HEK293 (cell line): ENCODE measurements around the gene PLAAT5.

Source experiments
- CTCF ChIA-PET: fragments of 350-600 bp; formaldehyde crosslinking; extraction: SDS; loops from one replicate; lab custom pipeline; 2021; ENCODE audit warnings: antibody characterized with exemption; lab: Yijun Ruan, JAX
- POLR2A ChIA-PET: fragments of 300-600 bp; formaldehyde crosslinking; extraction: SDS; loops from one replicate; lab custom pipeline; 2020; ENCODE audit warnings: antibody characterized with exemption, inconsistent platforms; lab: Yijun Ruan, JAX
- H3K27ac ChIP-seq: fragments of 200-500 bp; sonication (Bioruptor generic); 2 replicates; pipeline ENCODE4 v1.5.1; 2014; ENCODE audit warnings: low read depth, low read length, control low read depth, inconsistent platforms; ENCODE audit errors: extremely low read depth
- H3K36me3 ChIP-seq, 2 experiments: fragments of 200-500 bp in 1 of 2; sonication (Bioruptor generic) in 1 of 2; 1 replicate in 1 of 2; 2 replicates in 1 of 2; pipeline ENCODE4 v1.5.1; 2014 to 2017; ENCODE audit warnings: inconsistent platforms in 2 of 2, low read length in 2 of 2; ENCODE audit not compliant: control insufficient read depth in 2 of 2, insufficient read depth in 1 of 2
- H3K4me1 ChIP-seq: fragments of 200-500 bp; sonication (Bioruptor generic); 2 replicates; pipeline ENCODE4 v1.5.1; 2014; ENCODE audit warnings: mild to moderate bottlenecking, low read length, inconsistent platforms; ENCODE audit not compliant: control insufficient read depth, insufficient read depth
- H3K4me3 ChIP-seq: 2 replicates; pipeline ENCODE4 v1.5.1; 2011; ENCODE audit warnings: low read depth, mild to moderate bottlenecking, control low read depth, low read length, moderate library complexity
- H3K9me3 ChIP-seq: fragments of 200-500 bp; sonication (Bioruptor generic); 2 replicates; pipeline ENCODE4 v1.5.1; 2014; ENCODE audit warnings: low read depth, low read length, inconsistent platforms; ENCODE audit not compliant: control insufficient read depth, insufficient read depth
- HOXC10 ChIP-seq: sonication (generic); formaldehyde crosslinking; IDR thresholded peaks from 2 replicates; pipeline ENCODE4 v1.8.1; 2023; ENCODE audit warnings: mild to moderate bottlenecking, missing genetic modification reagents
- ZNF10 ChIP-seq: fragments of 450-650 bp; formaldehyde crosslinking; IDR thresholded peaks from 2 replicates; pipeline ENCODE4 v1.5.1; 2017; ENCODE audit warnings: missing biosample characterization, missing genetic modification characterization
- ZNF133 ChIP-seq: fragments of 450-650 bp; formaldehyde crosslinking; IDR thresholded peaks from 2 replicates; pipeline ENCODE4 v1.5.1; 2016; ENCODE audit warnings: missing biosample characterization, missing genetic modification characterization
- ZNF175 ChIP-seq: fragments of 450-650 bp; formaldehyde crosslinking; IDR thresholded peaks from 2 replicates; pipeline ENCODE4 v1.5.1; 2016; ENCODE audit warnings: missing biosample characterization, missing genetic modification characterization
- ZNF2 ChIP-seq: fragments of 450-650 bp; formaldehyde crosslinking; IDR thresholded peaks from 2 replicates; pipeline ENCODE4 v1.5.1; 2016; ENCODE audit warnings: missing biosample characterization, missing genetic modification characterization
- ZNF214 ChIP-seq: fragments of 450-650 bp; formaldehyde crosslinking; IDR thresholded peaks from 2 replicates; pipeline ENCODE4 v1.5.1; 2017; ENCODE audit warnings: missing biosample characterization, mild to moderate bottlenecking, missing genetic modification characterization, borderline replicate concordance
- ZNF335 ChIP-seq: fragments of 450-650 bp; formaldehyde crosslinking; conservative IDR thresholded peaks from 2 replicates; pipeline ENCODE4 v1.5.1; 2016; ENCODE audit warnings: missing biosample characterization, missing genetic modification characterization
- ZNF350 ChIP-seq: fragments of 450-650 bp; formaldehyde crosslinking; IDR thresholded peaks from 2 replicates; pipeline ENCODE4 v1.5.0; 2017; ENCODE audit warnings: missing biosample characterization, mild to moderate bottlenecking, missing genetic modification characterization
- ZNF423 ChIP-seq: fragments of 450-650 bp; formaldehyde crosslinking; IDR thresholded peaks from 2 replicates; pipeline ENCODE4 v1.5.1; 2016; ENCODE audit warnings: missing biosample characterization, missing genetic modification characterization
- ZNF48 ChIP-seq: fragments of 450-650 bp; formaldehyde crosslinking; IDR thresholded peaks from 2 replicates; pipeline ENCODE4 v1.5.1; 2016; ENCODE audit warnings: missing biosample characterization, missing genetic modification characterization
- ZNF514 ChIP-seq: fragments of 450-650 bp; formaldehyde crosslinking; IDR thresholded peaks from 2 replicates; pipeline ENCODE4 v1.5.1; 2016; ENCODE audit warnings: missing biosample characterization, missing genetic modification characterization
- ZNF521 ChIP-seq: fragments of 450-650 bp; formaldehyde crosslinking; IDR thresholded peaks from 2 replicates; pipeline ENCODE4 v1.5.1; 2017; ENCODE audit warnings: missing biosample characterization, mild to moderate bottlenecking, missing genetic modification characterization
- ZNF704 ChIP-seq: fragments of 450-650 bp; formaldehyde crosslinking; IDR thresholded peaks from 2 replicates; pipeline ENCODE4 v1.5.1; 2016; ENCODE audit warnings: missing biosample characterization, missing genetic modification characterization
- ZXDB ChIP-seq: fragments of 450-650 bp; formaldehyde crosslinking; IDR thresholded peaks from 2 replicates; pipeline ENCODE4 v1.5.1; 2016; ENCODE audit warnings: missing biosample characterization, missing genetic modification characterization
- TF ChIP-seq, protein P1 (sequence below): fragments of 450-650 bp; formaldehyde crosslinking; IDR thresholded peaks from 2 replicates; pipeline ENCODE4 v1.5.1; 2017; ENCODE audit warnings: missing biosample characterization, missing genetic modification characterization
- TF ChIP-seq, protein P2 (sequence below): fragments of 450-650 bp; formaldehyde crosslinking; IDR thresholded peaks from 2 replicates; pipeline ENCODE4 v1.5.0; 2017; ENCODE audit warnings: missing biosample characterization, missing genetic modification characterization, borderline replicate concordance
- TF ChIP-seq, protein P3 (sequence below): fragments of 450-650 bp; formaldehyde crosslinking; IDR thresholded peaks from 2 replicates; pipeline ENCODE4 v1.5.1; 2016; ENCODE audit warnings: missing biosample characterization, missing genetic modification characterization
- TF ChIP-seq, protein P4 (sequence below): fragments of 450-650 bp; formaldehyde crosslinking; IDR thresholded peaks from 2 replicates; pipeline ENCODE4 v1.5.1; 2016; ENCODE audit warnings: missing biosample characterization, missing genetic modification characterization
- TF ChIP-seq, protein P5 (sequence below): fragments of 450-650 bp; formaldehyde crosslinking; IDR thresholded peaks from 2 replicates; pipeline ENCODE4 v1.5.1; 2016; ENCODE audit warnings: missing biosample characterization, missing genetic modification characterization
- TF ChIP-seq, protein P6 (sequence below): fragments of 450-650 bp; formaldehyde crosslinking; IDR thresholded peaks from 2 replicates; pipeline ENCODE4 v1.5.1; 2017; ENCODE audit warnings: missing biosample characterization, missing genetic modification characterization

PLAAT5 gene

DNA sequence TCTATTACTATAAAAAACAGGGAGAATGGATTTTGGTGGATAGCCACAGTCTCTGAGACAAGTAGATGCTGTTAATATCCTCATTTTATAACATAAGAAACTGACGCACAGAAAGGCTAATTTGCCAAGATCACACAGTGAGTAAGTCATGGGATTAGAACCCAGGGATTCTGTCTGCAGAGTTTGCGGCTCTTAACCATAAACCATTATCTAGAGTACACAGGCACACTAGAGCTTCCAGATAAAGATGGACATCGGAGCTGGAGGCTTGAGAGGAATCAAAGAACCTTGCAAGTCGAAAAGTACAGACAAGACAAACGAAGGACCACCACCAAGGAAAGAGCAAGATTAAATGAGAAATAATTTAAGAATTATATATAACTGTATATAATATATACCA is 26.2 kb upstream of the PLAAT5 start:
- POLR2A ChIA-PET: no interaction called here
- H3K36me3 ChIP-seq: no peaks in the 10 kb centered on the region
- no peak for TF ChIP-seq ZNF514 (tag by site-specific recombination)
- no peak for TF ChIP-seq HOXC10 (CRISPR knock-in tag)
- no peak for TF ChIP-seq ZNF2 (tag by site-specific recombination)
- TF ChIP-seq, protein P1, sequence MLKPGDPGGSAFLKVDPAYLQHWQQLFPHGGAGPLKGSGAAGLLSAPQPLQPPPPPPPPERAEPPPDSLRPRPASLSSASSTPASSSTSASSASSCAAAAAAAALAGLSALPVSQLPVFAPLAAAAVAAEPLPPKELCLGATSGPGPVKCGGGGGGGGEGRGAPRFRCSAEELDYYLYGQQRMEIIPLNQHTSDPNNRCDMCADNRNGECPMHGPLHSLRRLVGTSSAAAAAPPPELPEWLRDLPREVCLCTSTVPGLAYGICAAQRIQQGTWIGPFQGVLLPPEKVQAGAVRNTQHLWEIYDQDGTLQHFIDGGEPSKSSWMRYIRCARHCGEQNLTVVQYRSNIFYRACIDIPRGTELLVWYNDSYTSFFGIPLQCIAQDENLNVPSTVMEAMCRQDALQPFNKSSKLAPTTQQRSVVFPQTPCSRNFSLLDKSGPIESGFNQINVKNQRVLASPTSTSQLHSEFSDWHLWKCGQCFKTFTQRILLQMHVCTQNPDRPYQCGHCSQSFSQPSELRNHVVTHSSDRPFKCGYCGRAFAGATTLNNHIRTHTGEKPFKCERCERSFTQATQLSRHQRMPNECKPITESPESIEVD (tag by site-specific recombination): no peak
- no peak for TF ChIP-seq ZNF423
- TF ChIP-seq ZNF335 (tag by site-specific recombination): no peak
- no peak for TF ChIP-seq ZNF521 (tag by site-specific recombination)
- TF ChIP-seq, protein P2, sequence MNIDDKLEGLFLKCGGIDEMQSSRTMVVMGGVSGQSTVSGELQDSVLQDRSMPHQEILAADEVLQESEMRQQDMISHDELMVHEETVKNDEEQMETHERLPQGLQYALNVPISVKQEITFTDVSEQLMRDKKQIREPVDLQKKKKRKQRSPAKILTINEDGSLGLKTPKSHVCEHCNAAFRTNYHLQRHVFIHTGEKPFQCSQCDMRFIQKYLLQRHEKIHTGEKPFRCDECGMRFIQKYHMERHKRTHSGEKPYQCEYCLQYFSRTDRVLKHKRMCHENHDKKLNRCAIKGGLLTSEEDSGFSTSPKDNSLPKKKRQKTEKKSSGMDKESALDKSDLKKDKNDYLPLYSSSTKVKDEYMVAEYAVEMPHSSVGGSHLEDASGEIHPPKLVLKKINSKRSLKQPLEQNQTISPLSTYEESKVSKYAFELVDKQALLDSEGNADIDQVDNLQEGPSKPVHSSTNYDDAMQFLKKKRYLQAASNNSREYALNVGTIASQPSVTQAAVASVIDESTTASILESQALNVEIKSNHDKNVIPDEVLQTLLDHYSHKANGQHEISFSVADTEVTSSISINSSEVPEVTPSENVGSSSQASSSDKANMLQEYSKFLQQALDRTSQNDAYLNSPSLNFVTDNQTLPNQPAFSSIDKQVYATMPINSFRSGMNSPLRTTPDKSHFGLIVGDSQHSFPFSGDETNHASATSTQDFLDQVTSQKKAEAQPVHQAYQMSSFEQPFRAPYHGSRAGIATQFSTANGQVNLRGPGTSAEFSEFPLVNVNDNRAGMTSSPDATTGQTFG (tag by site-specific recombination): no peak
- TF ChIP-seq, protein P3, sequence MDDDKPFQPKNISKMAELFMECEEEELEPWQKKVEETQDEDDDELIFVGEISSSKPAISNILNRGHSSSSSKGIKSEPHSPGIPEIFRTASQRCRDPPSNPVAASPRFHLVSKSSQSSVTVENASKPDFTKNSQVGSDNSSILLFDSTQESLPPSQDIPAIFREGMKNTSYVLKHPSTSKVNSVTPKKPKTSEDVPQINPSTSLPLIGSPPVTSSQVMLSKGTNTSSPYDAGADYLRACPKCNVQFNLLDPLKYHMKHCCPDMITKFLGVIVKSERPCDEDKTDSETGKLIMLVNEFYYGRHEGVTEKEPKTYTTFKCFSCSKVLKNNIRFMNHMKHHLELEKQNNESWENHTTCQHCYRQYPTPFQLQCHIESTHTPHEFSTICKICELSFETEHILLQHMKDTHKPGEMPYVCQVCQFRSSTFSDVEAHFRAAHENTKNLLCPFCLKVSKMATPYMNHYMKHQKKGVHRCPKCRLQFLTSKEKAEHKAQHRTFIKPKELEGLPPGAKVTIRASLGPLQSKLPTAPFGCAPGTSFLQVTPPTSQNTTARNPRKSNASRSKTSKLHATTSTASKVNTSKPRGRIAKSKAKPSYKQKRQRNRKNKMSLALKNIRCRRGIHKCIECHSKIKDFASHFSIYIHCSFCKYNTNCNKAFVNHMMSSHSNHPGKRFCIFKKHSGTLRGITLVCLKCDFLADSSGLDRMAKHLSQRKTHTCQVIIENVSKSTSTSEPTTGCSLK (tag by site-specific recombination): no peak
- H3K27ac ChIP-seq: no peak overlapping the region
- no peak overlapping the region for H3K4me3 ChIP-seq
- CTCF ChIA-PET: no interaction called here
- H3K4me1 ChIP-seq: no peaks in the 10 kb centered on the region
- H3K9me3 ChIP-seq: no peaks in the 10 kb centered on the region

DNA sequence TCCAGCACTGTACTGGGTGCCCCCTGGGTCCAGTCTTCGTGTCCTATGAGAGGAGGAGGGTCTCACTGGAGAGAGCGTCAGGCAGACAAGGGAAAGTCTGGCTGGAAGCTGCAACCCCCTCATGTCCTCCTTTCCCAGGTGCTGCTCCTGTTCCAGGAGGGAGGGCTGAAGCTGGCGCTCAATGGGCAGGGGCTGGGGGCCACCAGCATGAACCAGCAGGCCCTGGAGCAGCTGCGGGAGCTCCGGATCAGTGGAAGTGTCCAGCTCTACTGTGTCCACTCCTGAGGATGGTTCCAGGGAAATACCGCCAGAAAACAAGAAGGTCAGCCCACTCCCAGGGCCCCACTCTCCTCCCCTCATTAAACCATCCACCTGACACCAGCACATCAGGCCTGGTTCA is 25.1 kb upstream of the PLAAT5 start:
- no peaks in the 10 kb centered on the region for H3K4me1 ChIP-seq
- H3K27ac ChIP-seq: no peak overlapping the region
- H3K36me3 ChIP-seq: no peaks in the 10 kb centered on the region
- no peaks in the 10 kb centered on the region for H3K9me3 ChIP-seq
- no peak overlapping the region for H3K4me3 ChIP-seq
- ChIA-PET POLR2A (no interaction called here), CTCF (no interaction called here)
- TF ChIP-seq, protein P4, sequence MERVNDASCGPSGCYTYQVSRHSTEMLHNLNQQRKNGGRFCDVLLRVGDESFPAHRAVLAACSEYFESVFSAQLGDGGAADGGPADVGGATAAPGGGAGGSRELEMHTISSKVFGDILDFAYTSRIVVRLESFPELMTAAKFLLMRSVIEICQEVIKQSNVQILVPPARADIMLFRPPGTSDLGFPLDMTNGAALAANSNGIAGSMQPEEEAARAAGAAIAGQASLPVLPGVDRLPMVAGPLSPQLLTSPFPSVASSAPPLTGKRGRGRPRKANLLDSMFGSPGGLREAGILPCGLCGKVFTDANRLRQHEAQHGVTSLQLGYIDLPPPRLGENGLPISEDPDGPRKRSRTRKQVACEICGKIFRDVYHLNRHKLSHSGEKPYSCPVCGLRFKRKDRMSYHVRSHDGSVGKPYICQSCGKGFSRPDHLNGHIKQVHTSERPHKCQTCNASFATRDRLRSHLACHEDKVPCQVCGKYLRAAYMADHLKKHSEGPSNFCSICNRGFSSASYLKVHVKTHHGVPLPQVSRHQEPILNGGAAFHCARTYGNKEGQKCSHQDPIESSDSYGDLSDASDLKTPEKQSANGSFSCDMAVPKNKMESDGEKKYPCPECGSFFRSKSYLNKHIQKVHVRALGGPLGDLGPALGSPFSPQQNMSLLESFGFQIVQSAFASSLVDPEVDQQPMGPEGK (tag by site-specific recombination): no peak
- TF ChIP-seq ZXDB: no peak
- TF ChIP-seq ZNF175 (tag by site-specific recombination): no peak
- no peak for TF ChIP-seq ZNF10
- TF ChIP-seq, protein P5, sequence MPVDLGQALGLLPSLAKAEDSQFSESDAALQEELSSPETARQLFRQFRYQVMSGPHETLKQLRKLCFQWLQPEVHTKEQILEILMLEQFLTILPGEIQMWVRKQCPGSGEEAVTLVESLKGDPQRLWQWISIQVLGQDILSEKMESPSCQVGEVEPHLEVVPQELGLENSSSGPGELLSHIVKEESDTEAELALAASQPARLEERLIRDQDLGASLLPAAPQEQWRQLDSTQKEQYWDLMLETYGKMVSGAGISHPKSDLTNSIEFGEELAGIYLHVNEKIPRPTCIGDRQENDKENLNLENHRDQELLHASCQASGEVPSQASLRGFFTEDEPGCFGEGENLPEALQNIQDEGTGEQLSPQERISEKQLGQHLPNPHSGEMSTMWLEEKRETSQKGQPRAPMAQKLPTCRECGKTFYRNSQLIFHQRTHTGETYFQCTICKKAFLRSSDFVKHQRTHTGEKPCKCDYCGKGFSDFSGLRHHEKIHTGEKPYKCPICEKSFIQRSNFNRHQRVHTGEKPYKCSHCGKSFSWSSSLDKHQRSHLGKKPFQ (tag by site-specific recombination): no peak
- TF ChIP-seq ZNF133 (tag by site-specific recombination): no peak
- TF ChIP-seq ZNF350 (tag by site-specific recombination): no peak
- TF ChIP-seq ZNF48 (tag by site-specific recombination): no peak
- TF ChIP-seq, protein P6, sequence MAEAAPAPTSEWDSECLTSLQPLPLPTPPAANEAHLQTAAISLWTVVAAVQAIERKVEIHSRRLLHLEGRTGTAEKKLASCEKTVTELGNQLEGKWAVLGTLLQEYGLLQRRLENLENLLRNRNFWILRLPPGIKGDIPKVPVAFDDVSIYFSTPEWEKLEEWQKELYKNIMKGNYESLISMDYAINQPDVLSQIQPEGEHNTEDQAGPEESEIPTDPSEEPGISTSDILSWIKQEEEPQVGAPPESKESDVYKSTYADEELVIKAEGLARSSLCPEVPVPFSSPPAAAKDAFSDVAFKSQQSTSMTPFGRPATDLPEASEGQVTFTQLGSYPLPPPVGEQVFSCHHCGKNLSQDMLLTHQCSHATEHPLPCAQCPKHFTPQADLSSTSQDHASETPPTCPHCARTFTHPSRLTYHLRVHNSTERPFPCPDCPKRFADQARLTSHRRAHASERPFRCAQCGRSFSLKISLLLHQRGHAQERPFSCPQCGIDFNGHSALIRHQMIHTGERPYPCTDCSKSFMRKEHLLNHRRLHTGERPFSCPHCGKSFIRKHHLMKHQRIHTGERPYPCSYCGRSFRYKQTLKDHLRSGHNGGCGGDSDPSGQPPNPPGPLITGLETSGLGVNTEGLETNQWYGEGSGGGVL (tag by site-specific recombination): no peak
- no peak for TF ChIP-seq ZNF335 (tag by site-specific recombination)
- TF ChIP-seq ZNF214 (tag by site-specific recombination): no peak
- TF ChIP-seq ZNF704: no peak
